ENCODE results near the gene CNKSR3.

The CNKSR3 gene

DNA sequence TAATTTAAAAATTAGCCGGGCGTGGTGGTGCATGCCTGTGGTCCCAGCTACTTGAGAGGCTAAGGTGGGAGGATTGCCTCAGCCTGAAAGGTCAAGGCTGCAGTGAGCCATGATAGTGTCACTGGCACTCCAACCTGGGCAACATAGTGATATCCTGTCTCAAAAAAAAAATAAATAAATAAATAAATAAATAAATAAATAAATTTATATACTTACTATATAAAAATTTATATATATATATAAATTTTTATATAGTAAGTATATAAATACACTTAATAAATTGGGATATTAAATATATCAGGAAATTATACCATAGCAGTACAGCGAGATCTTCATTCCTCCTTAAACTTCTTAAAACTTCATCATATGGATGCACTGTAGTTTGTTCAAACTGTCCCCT is 130.9 kb downstream of the CNKSR3 start:
- Histone ChIP-seq H3K4me3 (replicated peaks; ENCODE audit: insufficient read depth, low read length) (no peak overlapping the region), H3K27me3 (ENCODE audit: insufficient read depth, poor library complexity, severe bottlenecking) (no peaks in the 10 kb centered on the region), H3K27ac (replicated peaks) (no peak overlapping the region)
- no peak for DNase-seq (ENCODE audit: low read depth in 1 of 2, low spot score in 1 of 2)
- TF ChIP-seq GABPA (IDR thresholded peaks at IDR 0.05; ENCODE audit: low read depth) (no peak), SPI1 (IDR thresholded peaks at IDR 0.05; ENCODE audit: borderline replicate concordance, low read depth) (no peak), POLR2AphosphoS5 (IDR thresholded peaks at IDR 0.05; ENCODE audit: low read depth) (no peak)
- TF ChIP-seq, protein P1, sequence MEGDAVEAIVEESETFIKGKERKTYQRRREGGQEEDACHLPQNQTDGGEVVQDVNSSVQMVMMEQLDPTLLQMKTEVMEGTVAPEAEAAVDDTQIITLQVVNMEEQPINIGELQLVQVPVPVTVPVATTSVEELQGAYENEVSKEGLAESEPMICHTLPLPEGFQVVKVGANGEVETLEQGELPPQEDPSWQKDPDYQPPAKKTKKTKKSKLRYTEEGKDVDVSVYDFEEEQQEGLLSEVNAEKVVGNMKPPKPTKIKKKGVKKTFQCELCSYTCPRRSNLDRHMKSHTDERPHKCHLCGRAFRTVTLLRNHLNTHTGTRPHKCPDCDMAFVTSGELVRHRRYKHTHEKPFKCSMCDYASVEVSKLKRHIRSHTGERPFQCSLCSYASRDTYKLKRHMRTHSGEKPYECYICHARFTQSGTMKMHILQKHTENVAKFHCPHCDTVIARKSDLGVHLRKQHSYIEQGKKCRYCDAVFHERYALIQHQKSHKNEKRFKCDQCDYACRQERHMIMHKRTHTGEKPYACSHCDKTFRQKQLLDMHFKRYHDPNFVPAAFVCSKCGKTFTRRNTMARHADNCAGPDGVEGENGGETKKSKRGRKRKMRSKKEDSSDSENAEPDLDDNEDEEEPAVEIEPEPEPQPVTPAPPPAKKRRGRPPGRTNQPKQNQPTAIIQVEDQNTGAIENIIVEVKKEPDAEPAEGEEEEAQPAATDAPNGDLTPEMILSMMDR (IDR thresholded peaks at IDR 0.05; ENCODE audit: insufficient read depth, low read length), result no peak
- TF ChIP-seq, protein P2, sequence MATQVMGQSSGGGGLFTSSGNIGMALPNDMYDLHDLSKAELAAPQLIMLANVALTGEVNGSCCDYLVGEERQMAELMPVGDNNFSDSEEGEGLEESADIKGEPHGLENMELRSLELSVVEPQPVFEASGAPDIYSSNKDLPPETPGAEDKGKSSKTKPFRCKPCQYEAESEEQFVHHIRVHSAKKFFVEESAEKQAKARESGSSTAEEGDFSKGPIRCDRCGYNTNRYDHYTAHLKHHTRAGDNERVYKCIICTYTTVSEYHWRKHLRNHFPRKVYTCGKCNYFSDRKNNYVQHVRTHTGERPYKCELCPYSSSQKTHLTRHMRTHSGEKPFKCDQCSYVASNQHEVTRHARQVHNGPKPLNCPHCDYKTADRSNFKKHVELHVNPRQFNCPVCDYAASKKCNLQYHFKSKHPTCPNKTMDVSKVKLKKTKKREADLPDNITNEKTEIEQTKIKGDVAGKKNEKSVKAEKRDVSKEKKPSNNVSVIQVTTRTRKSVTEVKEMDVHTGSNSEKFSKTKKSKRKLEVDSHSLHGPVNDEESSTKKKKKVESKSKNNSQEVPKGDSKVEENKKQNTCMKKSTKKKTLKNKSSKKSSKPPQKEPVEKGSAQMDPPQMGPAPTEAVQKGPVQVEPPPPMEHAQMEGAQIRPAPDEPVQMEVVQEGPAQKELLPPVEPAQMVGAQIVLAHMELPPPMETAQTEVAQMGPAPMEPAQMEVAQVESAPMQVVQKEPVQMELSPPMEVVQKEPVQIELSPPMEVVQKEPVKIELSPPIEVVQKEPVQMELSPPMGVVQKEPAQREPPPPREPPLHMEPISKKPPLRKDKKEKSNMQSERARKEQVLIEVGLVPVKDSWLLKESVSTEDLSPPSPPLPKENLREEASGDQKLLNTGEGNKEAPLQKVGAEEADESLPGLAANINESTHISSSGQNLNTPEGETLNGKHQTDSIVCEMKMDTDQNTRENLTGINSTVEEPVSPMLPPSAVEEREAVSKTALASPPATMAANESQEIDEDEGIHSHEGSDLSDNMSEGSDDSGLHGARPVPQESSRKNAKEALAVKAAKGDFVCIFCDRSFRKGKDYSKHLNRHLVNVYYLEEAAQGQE (IDR thresholded peaks at IDR 0.05; ENCODE audit: insufficient replicate concordance, low read depth), result no peak

DNA sequence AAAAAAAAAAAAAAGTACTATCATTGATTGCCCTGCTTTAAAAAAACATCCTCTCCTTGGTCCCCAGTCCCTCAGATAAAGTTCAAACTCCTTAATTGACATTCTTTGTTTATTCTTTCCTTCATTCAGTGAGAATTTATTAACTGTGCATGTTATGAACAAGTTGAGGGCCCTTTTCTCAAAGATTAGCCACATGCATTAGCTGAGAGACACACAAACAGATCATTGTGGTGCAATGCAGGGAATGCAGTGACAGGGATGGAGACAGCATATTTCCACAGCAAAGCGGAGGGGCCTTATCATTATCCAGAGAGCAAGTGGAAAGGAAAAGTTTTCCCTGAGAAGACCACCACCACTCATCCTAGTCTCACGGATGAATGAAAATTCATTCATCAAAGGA is 132.0 kb downstream of the CNKSR3 start:
- TF ChIP-seq, protein P2 (IDR thresholded peaks at IDR 0.05; ENCODE audit: insufficient replicate concordance, low read depth), result no peak
- TF ChIP-seq, protein P1 (IDR thresholded peaks at IDR 0.05; ENCODE audit: insufficient read depth, low read length), result no peak
- no peak for TF ChIP-seq GABPA (IDR thresholded peaks at IDR 0.05; ENCODE audit: low read depth)
- no peak for TF ChIP-seq POLR2AphosphoS5 (IDR thresholded peaks at IDR 0.05; ENCODE audit: low read depth)
- no peak for TF ChIP-seq SPI1 (IDR thresholded peaks at IDR 0.05; ENCODE audit: borderline replicate concordance, low read depth)
- no peak for DNase-seq (ENCODE audit: low read depth in 1 of 2, low spot score in 1 of 2)
- Histone ChIP-seq H3K4me3 (replicated peaks; ENCODE audit: insufficient read depth, low read length) (no peak overlapping the region), H3K27ac (replicated peaks) (no peak overlapping the region), H3K27me3 (ENCODE audit: insufficient read depth, poor library complexity, severe bottlenecking) (no peaks in the 10 kb centered on the region)

DNA sequence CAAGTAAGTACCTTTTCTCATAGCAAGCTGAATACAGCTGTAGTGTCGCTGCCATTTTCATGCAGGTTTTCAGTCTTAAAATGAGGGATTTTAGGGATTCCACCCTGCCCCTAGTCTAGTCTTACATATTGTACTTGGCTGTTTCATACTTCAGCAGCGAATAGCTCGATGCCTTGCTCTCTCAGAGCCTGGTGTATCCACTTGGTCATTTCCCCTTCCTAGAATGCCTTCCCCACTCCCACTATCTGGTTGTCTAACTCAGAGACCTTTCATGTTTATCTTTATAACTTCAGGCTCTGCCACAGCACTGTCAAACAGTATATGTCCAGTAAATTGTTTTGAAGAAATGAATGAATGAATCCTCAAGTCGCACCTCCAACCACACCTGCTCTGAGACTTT is 132.8 kb downstream of the CNKSR3 start:
- H3K27ac ChIP-seq (replicated peaks), result no peak overlapping the region
- H3K27me3 ChIP-seq (ENCODE audit: insufficient read depth, poor library complexity, severe bottlenecking), result no peaks in the 10 kb centered on the region
- DNase-seq (ENCODE audit: low read depth in 1 of 2, low spot score in 1 of 2), result no peak
- TF ChIP-seq POLR2AphosphoS5 (IDR thresholded peaks at IDR 0.05; ENCODE audit: low read depth) (no peak), SPI1 (IDR thresholded peaks at IDR 0.05; ENCODE audit: borderline replicate concordance, low read depth) (no peak), GABPA (IDR thresholded peaks at IDR 0.05; ENCODE audit: low read depth) (no peak)
- TF ChIP-seq, protein P1 (IDR thresholded peaks at IDR 0.05; ENCODE audit: insufficient read depth, low read length), result no peak
- TF ChIP-seq, protein P2 (IDR thresholded peaks at IDR 0.05; ENCODE audit: insufficient replicate concordance, low read depth), result no peak
- H3K4me3 ChIP-seq (replicated peaks; ENCODE audit: insufficient read depth, low read length), result no peak overlapping the region

Measured in HL-60 (cell line).